RKO (cell line): ENCODE data around the gene LMO7.
A peak's percentile ranks its signal among the peaks of the same experiment; 100 is the strongest.

ENCODE experiments used
- DNase-seq: peaks from one replicate; pipeline ENCODE4 v3.0.0-alpha.2; 2016; ENCODE audit warnings: low spot score

LMO7 gene

GRCh38 chr13:75635828-75636435, at the start of gene LMO7:
Gene LMO7 (plus strand): TSS chr13:75636330. CDS start chr13:75636658, 328 bp downstream.
- DNase-seq: peak; percentile 55

GRCh38 chr13:75587679-75588078, 48.5 kb upstream of the LMO7 start:
- DNase-seq: no peak

GRCh38 chr13:75596657-75597182, 39.4 kb upstream of the LMO7 start:
- DNase-seq: no peak

GRCh38 chr13:75600371-75600770, 35.8 kb upstream of the LMO7 start:
- no peak for DNase-seq

GRCh38 chr13:75603038-75603437, 33.1 kb upstream of the LMO7 start:
- DNase-seq: no peak

GRCh38 chr13:75607447-75607846, 28.7 kb upstream of the LMO7 start:
- no peak for DNase-seq

GRCh38 chr13:75610466-75610865, 25.7 kb upstream of the LMO7 start:
- DNase-seq: no peak

GRCh38 chr13:75612354-75612753, 23.8 kb upstream of the LMO7 start:
- DNase-seq: no peak

GRCh38 chr13:75617230-75617629, 18.9 kb upstream of the LMO7 start:
- no peak for DNase-seq

GRCh38 chr13:75618308-75618707, 17.8 kb upstream of the LMO7 start:
- DNase-seq: no peak

- DNase-seq: no peak
Measured at GRCh38 chr13:75620020-75620419, 16.1 kb upstream of the LMO7 start.

- no peak for DNase-seq
Measured at GRCh38 chr13:75621147-75621546, 15.0 kb upstream of the LMO7 start.

- no peak for DNase-seq
Measured at GRCh38 chr13:75628801-75629200, 7.3 kb upstream of the LMO7 start.

GRCh38 chr13:75633285-75633684, 2.8 kb upstream of the LMO7 start:
- DNase-seq: no peak

GRCh38 chr13:75635101-75635827, 866 bp upstream of the LMO7 start:
- DNase-seq: no peak

- peak; percentile 43 for DNase-seq
Measured at GRCh38 chr13:75636436-75637180, 478 bp downstream of the LMO7 start.

- DNase-seq: peak; percentile 25
Measured at GRCh38 chr13:75637181-75637750, 1.1 kb downstream of the LMO7 start.

- no peak for DNase-seq
Measured at GRCh38 chr13:75639454-75639853, 3.3 kb downstream of the LMO7 start.

GRCh38 chr13:75641026-75641425, 4.9 kb downstream of the LMO7 start:
- DNase-seq: no peak

- no peak for DNase-seq
Measured at GRCh38 chr13:75643182-75643581, 7.1 kb downstream of the LMO7 start.

- DNase-seq: no peak
Measured at GRCh38 chr13:75643693-75644092, 7.6 kb downstream of the LMO7 start.

- DNase-seq: no peak
Measured at GRCh38 chr13:75645141-75645540, 9.0 kb downstream of the LMO7 start.
